ENCODE results near the gene SLC35G6. TPM values are rescaled to one million over a fixed set of nuclear protein-coding genes. Genes with fewer than 3 reads are reported as not detected.
"Not testable (repeated sequence)": the region's sequence is repeated elsewhere in the genome, so short reads cannot be mapped to it uniquely, and the experiment has no call there.

SLC35G6 gene
- not detected for total RNA-seq

- not testable (repeated sequence) for H3K9me3 ChIP-seq (ENCODE audit: control insufficient read depth in 3 of 3, low read length in 3 of 3); H3K36me3 ChIP-seq (ENCODE audit: control insufficient read depth in 3 of 3, insufficient read depth in 3 of 3, low read length in 3 of 3); H3K27me3 ChIP-seq (ENCODE audit: control insufficient read depth in 3 of 3, insufficient read depth in 3 of 3, low read length in 3 of 3)
- peak within 1 kb of the TSS; percentile 88 to 97 (median 97) for H3K4me3 ChIP-seq (ENCODE audit: low read length in 3 of 3)
- H3K9ac ChIP-seq (ENCODE audit: low read depth in 1 of 3, low read length in 3 of 3): peak within 1 kb of the TSS; percentile 89 to 99 (median 96)
- peak within 1 kb of the TSS; percentile 100 for H3K27ac ChIP-seq (ENCODE audit: low read depth, low read length)
- peaks cover 58 to 60% (median 58%) of the 10 kb centered on the region in 3 donors for H3K4me1 ChIP-seq (ENCODE audit: control insufficient read depth in 3 of 3, insufficient read depth in 3 of 3, low read length in 3 of 3)
Observed at GRCh38 chr17:7481275-7481674, at the start of gene SLC35G6. Gene SLC35G6 (plus strand): TSS chr17:7481446. CDS start chr17:7481517, 71 bp downstream.

GRCh38 chr17:7432296-7432695, 49.0 kb upstream of the SLC35G6 start:
- Histone ChIP-seq H3K4me3 (ENCODE audit: low read length in 3 of 3) (no peak overlapping the region), H3K4me1 (ENCODE audit: control insufficient read depth in 3 of 3, insufficient read depth in 3 of 3, low read length in 3 of 3) (peaks cover 18 to 20% (median 19%) of the 10 kb centered on the region in 3 donors), H3K9ac (ENCODE audit: low read depth in 1 of 3, low read length in 3 of 3) (no peak overlapping the region), H3K9me3 (ENCODE audit: control insufficient read depth in 3 of 3, low read length in 3 of 3) (no peaks in the 10 kb centered on the region), H3K27me3 (ENCODE audit: control insufficient read depth in 3 of 3, insufficient read depth in 3 of 3, low read length in 3 of 3) (no peaks in the 10 kb centered on the region), H3K36me3 (ENCODE audit: control insufficient read depth in 3 of 3, insufficient read depth in 3 of 3, low read length in 3 of 3) (no peaks in the 10 kb centered on the region), H3K27ac (ENCODE audit: low read depth, low read length) (no peak overlapping the region)

GRCh38 chr17:7435676-7436555, 45.3 kb upstream of the SLC35G6 start:
- H3K27ac ChIP-seq (ENCODE audit: low read depth, low read length): peak overlapping the region; percentile 44
- H3K36me3 ChIP-seq (ENCODE audit: control insufficient read depth in 3 of 3, insufficient read depth in 3 of 3, low read length in 3 of 3): no peaks in the 10 kb centered on the region
- H3K9ac ChIP-seq (ENCODE audit: low read depth in 1 of 3, low read length in 3 of 3): peak overlapping the region; percentile 3 to 79 (median 65)
- H3K9me3 ChIP-seq (ENCODE audit: control insufficient read depth in 3 of 3, low read length in 3 of 3): no peaks in the 10 kb centered on the region
- peaks cover 34 to 46% (median 38%) of the 10 kb centered on the region in 3 donors for H3K4me1 ChIP-seq (ENCODE audit: control insufficient read depth in 3 of 3, insufficient read depth in 3 of 3, low read length in 3 of 3)
- H3K27me3 ChIP-seq (ENCODE audit: control insufficient read depth in 3 of 3, insufficient read depth in 3 of 3, low read length in 3 of 3): peaks cover 0 to 5% (median 0%) of the 10 kb centered on the region in 3 donors
- peak overlapping the region; percentile 63 to 74 (median 73) for H3K4me3 ChIP-seq (ENCODE audit: low read length in 3 of 3)

GRCh38 chr17:7436556-7437368, 44.5 kb upstream of the SLC35G6 start:
- peak overlapping the region; percentile 57 to 74 (median 73) for H3K4me3 ChIP-seq (ENCODE audit: low read length in 3 of 3)
- H3K9me3 ChIP-seq (ENCODE audit: control insufficient read depth in 3 of 3, low read length in 3 of 3): no peaks in the 10 kb centered on the region
- H3K4me1 ChIP-seq (ENCODE audit: control insufficient read depth in 3 of 3, insufficient read depth in 3 of 3, low read length in 3 of 3): peaks cover 34 to 51% (median 42%) of the 10 kb centered on the region in 3 donors
- no peaks in the 10 kb centered on the region for H3K36me3 ChIP-seq (ENCODE audit: control insufficient read depth in 3 of 3, insufficient read depth in 3 of 3, low read length in 3 of 3)
- H3K9ac ChIP-seq (ENCODE audit: low read depth in 1 of 3, low read length in 3 of 3): peak overlapping the region; percentile 74 to 79 (median 76)
- H3K27me3 ChIP-seq (ENCODE audit: control insufficient read depth in 3 of 3, insufficient read depth in 3 of 3, low read length in 3 of 3): peaks cover 0 to 5% (median 0%) of the 10 kb centered on the region in 3 donors
- H3K27ac ChIP-seq (ENCODE audit: low read depth, low read length): peak overlapping the region; percentile 62

GRCh38 chr17:7437369-7437863, 43.8 kb upstream of the SLC35G6 start:
- Histone ChIP-seq H3K9ac (ENCODE audit: low read depth in 1 of 3, low read length in 3 of 3) (peak overlapping the region; percentile 51 to 76 (median 73)), H3K27ac (ENCODE audit: low read depth, low read length) (peak overlapping the region; percentile 62)

GRCh38 chr17:7437950-7438614, 43.2 kb upstream of the SLC35G6 start:
- peak overlapping the region; percentile 66 to 76 (median 73) for H3K9ac ChIP-seq (ENCODE audit: low read depth in 1 of 3, low read length in 3 of 3)
- H3K27ac ChIP-seq (ENCODE audit: low read depth, low read length): peak overlapping the region; percentile 62
- H3K4me3 ChIP-seq (ENCODE audit: low read length in 3 of 3): peak overlapping the region; percentile 50 to 68 (median 65)
- H3K4me1 ChIP-seq (ENCODE audit: control insufficient read depth in 3 of 3, insufficient read depth in 3 of 3, low read length in 3 of 3): peaks cover 34 to 52% (median 42%) of the 10 kb centered on the region in 3 donors
- peaks cover 0 to 5% (median 0%) of the 10 kb centered on the region in 3 donors for H3K27me3 ChIP-seq (ENCODE audit: control insufficient read depth in 3 of 3, insufficient read depth in 3 of 3, low read length in 3 of 3)
- H3K36me3 ChIP-seq (ENCODE audit: control insufficient read depth in 3 of 3, insufficient read depth in 3 of 3, low read length in 3 of 3): no peaks in the 10 kb centered on the region
- H3K9me3 ChIP-seq (ENCODE audit: control insufficient read depth in 3 of 3, low read length in 3 of 3): no peaks in the 10 kb centered on the region

More at GRCh38 chr17:7437369-7437863, 43.8 kb upstream of the SLC35G6 start:
- Histone ChIP-seq H3K4me3 (ENCODE audit: low read length in 3 of 3) (peak overlapping the region; percentile 65 to 74 (median 68)), H3K9me3 (ENCODE audit: control insufficient read depth in 3 of 3, low read length in 3 of 3) (no peaks in the 10 kb centered on the region), H3K36me3 (ENCODE audit: control insufficient read depth in 3 of 3, insufficient read depth in 3 of 3, low read length in 3 of 3) (no peaks in the 10 kb centered on the region), H3K4me1 (ENCODE audit: control insufficient read depth in 3 of 3, insufficient read depth in 3 of 3, low read length in 3 of 3) (peaks cover 34 to 51% (median 42%) of the 10 kb centered on the region in 3 donors), H3K27me3 (ENCODE audit: control insufficient read depth in 3 of 3, insufficient read depth in 3 of 3, low read length in 3 of 3) (peaks cover 0 to 5% (median 0%) of the 10 kb centered on the region in 3 donors)

GRCh38 chr17:7438656-7439460, 42.4 kb upstream of the SLC35G6 start:
- Histone ChIP-seq H3K36me3 (ENCODE audit: control insufficient read depth in 3 of 3, insufficient read depth in 3 of 3, low read length in 3 of 3) (no peaks in the 10 kb centered on the region), H3K4me3 (ENCODE audit: low read length in 3 of 3) (peak overlapping the region; percentile 46 to 60 (median 50)), H3K9me3 (ENCODE audit: control insufficient read depth in 3 of 3, low read length in 3 of 3) (no peaks in the 10 kb centered on the region), H3K4me1 (ENCODE audit: control insufficient read depth in 3 of 3, insufficient read depth in 3 of 3, low read length in 3 of 3) (peaks cover 40 to 60% (median 50%) of the 10 kb centered on the region in 3 donors), H3K27me3 (ENCODE audit: control insufficient read depth in 3 of 3, insufficient read depth in 3 of 3, low read length in 3 of 3) (peaks cover 0 to 5% (median 0%) of the 10 kb centered on the region in 3 donors), H3K9ac (ENCODE audit: low read depth in 1 of 3, low read length in 3 of 3) (peak overlapping the region; percentile 38 to 73 (median 66)), H3K27ac (ENCODE audit: low read depth, low read length) (no peak overlapping the region)

- H3K27me3 ChIP-seq (ENCODE audit: control insufficient read depth in 3 of 3, insufficient read depth in 3 of 3, low read length in 3 of 3): peaks cover 0 to 5% (median 0%) of the 10 kb centered on the region in 3 donors
- H3K4me1 ChIP-seq (ENCODE audit: control insufficient read depth in 3 of 3, insufficient read depth in 3 of 3, low read length in 3 of 3): peaks cover 47 to 67% (median 57%) of the 10 kb centered on the region in 3 donors
- peak within 1 kb of the TSS; percentile 71 for H3K27ac ChIP-seq (ENCODE audit: low read depth, low read length)
- H3K36me3 ChIP-seq (ENCODE audit: control insufficient read depth in 3 of 3, insufficient read depth in 3 of 3, low read length in 3 of 3): no peaks in the 10 kb centered on the region
- no peaks in the 10 kb centered on the region for H3K9me3 ChIP-seq (ENCODE audit: control insufficient read depth in 3 of 3, low read length in 3 of 3)
- peak within 1 kb of the TSS; percentile 62 to 81 (median 63) for H3K4me3 ChIP-seq (ENCODE audit: low read length in 3 of 3)
- H3K9ac ChIP-seq (ENCODE audit: low read depth in 1 of 3, low read length in 3 of 3): peak within 1 kb of the TSS; percentile 69 to 88 (median 74)
Observed at GRCh38 chr17:7439462-7440112, 41.7 kb upstream of the SLC35G6 start, which contains the start of gene FGF11. Gene FGF11 (plus strand): TSS chr17:7439512. CDS start chr17:7439621, 109 bp downstream.
